ENCODE measurements around the gene SELENON. TPM values are rescaled to one million over a fixed set of nuclear protein-coding genes. Genes with fewer than 3 reads are reported as not detected.

Gene SELENON
- total RNA-seq, 1 donor from 2014 or later, result 45.2 TPM

DNA sequence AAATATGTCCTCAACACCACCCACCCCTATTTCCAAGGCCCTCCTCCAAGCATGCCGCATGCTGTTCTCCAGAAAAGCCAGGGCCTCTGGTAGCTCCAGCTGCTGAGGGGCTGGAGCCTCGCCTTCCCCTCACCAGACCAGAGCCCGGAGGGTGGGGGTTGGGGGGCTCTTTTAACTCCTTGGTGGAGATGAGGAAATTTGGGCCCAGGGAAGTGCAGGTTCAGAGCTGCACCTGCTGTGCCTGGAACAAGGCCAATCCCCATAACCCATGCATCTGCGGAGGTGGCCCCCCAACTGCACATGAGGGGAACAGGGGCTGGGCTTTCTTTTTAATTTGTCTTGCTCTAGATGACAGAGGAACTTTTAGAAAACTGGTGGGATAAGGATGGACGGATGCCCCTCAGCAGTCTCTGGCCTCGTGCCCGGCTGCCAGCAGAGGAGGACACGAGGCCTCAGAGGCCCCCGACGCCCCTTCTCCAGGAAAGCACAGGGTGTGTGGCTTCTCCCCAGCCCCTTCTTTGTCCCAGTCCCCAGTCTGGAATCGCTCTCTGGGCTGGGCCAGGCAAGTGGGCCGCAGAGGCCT lies 550 bp upstream of the SELENON start:
- Histone ChIP-seq H3K27ac (replicated peaks) (peak overlapping the region; percentile 86), H3K4me1 (peaks cover 75% of the 10 kb centered on the region), H3K36me3 (no peaks in the 10 kb centered on the region), H3K4me3 (peak overlapping the region; percentile 76), H3K27me3 (ENCODE audit: low read depth) (no peaks in the 10 kb centered on the region), H3K9me3 (replicated peaks) (no peaks in the 10 kb centered on the region)
- DNase-seq, result no peak
- TF ChIP-seq, protein P1, sequence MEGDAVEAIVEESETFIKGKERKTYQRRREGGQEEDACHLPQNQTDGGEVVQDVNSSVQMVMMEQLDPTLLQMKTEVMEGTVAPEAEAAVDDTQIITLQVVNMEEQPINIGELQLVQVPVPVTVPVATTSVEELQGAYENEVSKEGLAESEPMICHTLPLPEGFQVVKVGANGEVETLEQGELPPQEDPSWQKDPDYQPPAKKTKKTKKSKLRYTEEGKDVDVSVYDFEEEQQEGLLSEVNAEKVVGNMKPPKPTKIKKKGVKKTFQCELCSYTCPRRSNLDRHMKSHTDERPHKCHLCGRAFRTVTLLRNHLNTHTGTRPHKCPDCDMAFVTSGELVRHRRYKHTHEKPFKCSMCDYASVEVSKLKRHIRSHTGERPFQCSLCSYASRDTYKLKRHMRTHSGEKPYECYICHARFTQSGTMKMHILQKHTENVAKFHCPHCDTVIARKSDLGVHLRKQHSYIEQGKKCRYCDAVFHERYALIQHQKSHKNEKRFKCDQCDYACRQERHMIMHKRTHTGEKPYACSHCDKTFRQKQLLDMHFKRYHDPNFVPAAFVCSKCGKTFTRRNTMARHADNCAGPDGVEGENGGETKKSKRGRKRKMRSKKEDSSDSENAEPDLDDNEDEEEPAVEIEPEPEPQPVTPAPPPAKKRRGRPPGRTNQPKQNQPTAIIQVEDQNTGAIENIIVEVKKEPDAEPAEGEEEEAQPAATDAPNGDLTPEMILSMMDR (IDR thresholded peaks at IDR 0.05; ENCODE audit: borderline replicate concordance), result no peak
- intact Hi-C loops (cut with micrococcal nuclease), result no loop called here

DNA sequence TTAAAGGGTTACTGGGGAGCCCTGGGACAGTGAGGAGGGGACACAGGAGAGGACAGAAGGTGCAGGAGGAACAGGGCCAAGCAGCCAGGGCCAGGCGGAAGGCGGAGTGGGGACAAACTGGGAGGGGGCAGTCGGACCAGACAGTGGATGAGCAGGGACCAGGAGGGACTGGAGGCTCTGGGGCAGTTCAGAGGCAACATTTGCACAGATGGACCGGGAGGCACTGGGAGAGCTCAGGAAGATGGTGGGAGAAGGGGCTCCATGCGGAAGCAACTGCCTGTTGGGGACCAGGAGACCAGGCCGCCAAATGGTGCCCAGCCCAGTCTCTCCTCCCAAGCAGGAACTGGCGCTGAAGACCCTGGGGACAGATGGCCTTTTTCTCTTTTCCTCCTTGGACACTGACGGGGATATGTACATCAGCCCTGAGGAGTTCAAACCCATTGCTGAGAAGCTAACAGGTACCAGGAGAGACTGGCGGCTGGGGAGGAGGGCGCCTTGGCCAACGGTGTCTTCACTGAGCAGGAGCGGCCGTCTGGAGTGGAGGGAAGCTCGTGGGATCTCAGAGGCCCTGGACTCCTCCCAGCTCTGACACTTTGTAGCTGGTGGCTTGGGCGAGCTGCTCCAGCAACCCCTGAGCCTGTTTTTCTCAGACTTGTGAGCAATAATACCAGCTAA lies 847 bp downstream of the SELENON start:
- peak overlapping the region; percentile 78 for H3K27ac ChIP-seq (replicated peaks)
- TF ChIP-seq, protein P1 (IDR thresholded peaks at IDR 0.05; ENCODE audit: borderline replicate concordance), result no peak
- peaks cover 88% of the 10 kb centered on the region for H3K4me1 ChIP-seq
- H3K36me3 ChIP-seq, result peaks cover 9% of the 10 kb centered on the region
- peak overlapping the region; percentile 76 for H3K4me3 ChIP-seq
- no peaks in the 10 kb centered on the region for H3K27me3 ChIP-seq (ENCODE audit: low read depth)
- DNase-seq, result no peak
- H3K9me3 ChIP-seq (replicated peaks), result no peaks in the 10 kb centered on the region
- intact Hi-C loops (cut with micrococcal nuclease), result no loop called here

DNA sequence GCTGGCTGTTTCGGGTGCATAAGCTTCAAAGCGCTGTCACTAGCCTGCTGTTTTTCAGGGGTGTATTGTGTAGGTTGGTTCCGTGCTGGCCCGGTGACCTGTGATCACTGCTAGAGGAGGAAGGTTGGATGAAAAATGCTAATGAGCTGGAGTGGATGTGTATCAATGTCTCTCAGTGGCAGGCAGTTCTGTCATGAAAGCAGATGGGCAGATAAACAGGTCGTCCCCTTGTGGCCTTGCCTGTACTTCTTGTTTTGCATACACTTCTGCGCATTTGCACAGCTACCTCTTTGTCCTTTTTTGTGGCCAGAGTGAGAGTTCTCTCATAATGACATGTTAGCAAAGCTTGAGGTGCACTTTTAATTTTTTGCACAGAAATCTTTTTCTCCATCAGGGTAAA lies 2.9 kb downstream of the SELENON start:
- TF ChIP-seq, protein P1 (IDR thresholded peaks at IDR 0.05; ENCODE audit: borderline replicate concordance), result no peak
- Histone ChIP-seq H3K4me1 (peaks cover 92% of the 10 kb centered on the region), H3K27me3 (ENCODE audit: low read depth) (no peaks in the 10 kb centered on the region), H3K36me3 (peaks cover 16% of the 10 kb centered on the region), H3K27ac (replicated peaks) (no peak overlapping the region), H3K9me3 (replicated peaks) (no peaks in the 10 kb centered on the region), H3K4me3 (peak overlapping the region; percentile 76)
- DNase-seq, result no peak
- intact Hi-C loops (cut with micrococcal nuclease), result no loop called here

DNA sequence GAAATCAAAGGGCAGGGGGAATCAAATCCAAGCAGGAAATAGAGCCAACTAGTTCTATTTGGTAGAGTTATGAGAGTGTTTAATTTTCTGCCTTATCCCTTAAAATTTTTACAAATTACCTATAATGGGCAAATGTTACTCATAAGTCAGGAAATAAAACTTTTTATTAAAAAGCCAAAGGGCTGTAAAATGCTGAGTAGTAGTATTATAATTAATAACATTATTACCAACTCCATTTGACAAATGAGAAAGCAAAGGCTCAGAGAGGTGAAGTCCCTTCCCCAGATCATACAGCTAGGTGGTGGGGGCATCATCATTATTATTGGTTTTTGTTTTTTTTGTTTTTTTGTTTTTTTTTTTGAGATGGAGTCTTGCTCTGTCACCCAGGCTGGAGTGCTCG lies 3.4 kb downstream of the SELENON start:
- Histone ChIP-seq H3K4me3 (no peak overlapping the region), H3K36me3 (peaks cover 20% of the 10 kb centered on the region), H3K27ac (replicated peaks) (no peak overlapping the region), H3K9me3 (replicated peaks) (no peaks in the 10 kb centered on the region), H3K4me1 (peaks cover 92% of the 10 kb centered on the region), H3K27me3 (ENCODE audit: low read depth) (no peaks in the 10 kb centered on the region)
- intact Hi-C loops (cut with micrococcal nuclease), result no loop called here
- TF ChIP-seq, protein P1 (IDR thresholded peaks at IDR 0.05; ENCODE audit: borderline replicate concordance), result no peak
- no peak for DNase-seq

DNA sequence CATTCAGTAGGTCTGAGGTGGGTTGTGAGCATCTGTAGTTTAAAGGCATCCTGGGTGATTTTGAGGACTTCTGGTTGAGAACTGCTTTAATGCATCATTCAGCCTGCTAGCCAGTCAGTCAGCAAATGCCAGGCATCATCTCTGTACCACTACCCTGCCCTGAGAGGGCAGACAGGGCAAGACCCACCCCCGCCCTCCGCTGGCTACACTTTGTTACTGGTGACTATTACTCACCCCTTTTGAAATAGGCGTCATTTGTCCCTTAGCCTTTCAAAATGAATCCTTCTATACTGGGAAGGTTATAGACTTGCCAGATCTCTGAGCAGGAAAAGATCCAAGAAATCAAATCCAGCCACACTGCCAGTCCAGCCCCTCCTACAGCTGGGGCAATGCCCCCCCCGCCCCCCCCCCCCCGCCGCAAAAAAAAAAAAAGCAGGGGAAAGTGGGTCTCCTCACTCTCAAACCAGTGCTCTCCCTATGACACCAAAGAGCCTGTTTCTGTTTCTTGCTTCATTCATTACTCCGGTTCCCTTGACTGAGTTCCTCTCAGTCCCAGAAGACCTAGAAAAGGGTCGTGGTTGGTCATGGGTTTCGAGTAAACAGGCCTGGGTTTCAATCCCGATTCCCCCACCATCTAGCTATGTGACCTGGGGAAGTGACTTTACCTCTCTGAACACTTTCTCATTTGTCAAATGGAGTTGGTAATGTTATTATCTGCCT lies 4.4 kb downstream of the SELENON start:
- TF ChIP-seq, protein P1 (IDR thresholded peaks at IDR 0.05; ENCODE audit: borderline replicate concordance), result no peak
- Histone ChIP-seq H3K36me3 (peaks cover 30% of the 10 kb centered on the region), H3K4me3 (no peak overlapping the region), H3K27me3 (ENCODE audit: low read depth) (no peaks in the 10 kb centered on the region), H3K27ac (replicated peaks) (peak overlapping the region; percentile 83), H3K9me3 (replicated peaks) (no peaks in the 10 kb centered on the region), H3K4me1 (peaks cover 91% of the 10 kb centered on the region)
- DNase-seq, result peak; percentile 4
- intact Hi-C loops (cut with micrococcal nuclease), result no loop called here

Measured in left ventricle myocardium inferior (tissue), 1 donor.